GM12874 (cell line): ENCODE results near the gene TAS1R1.

Experiments used
- TF ChIP-seq, protein P1 (sequence below): IDR thresholded peaks from 2 replicates; pipeline ENCODE4 v1.5.1; 2011; ENCODE audit warnings: low read depth, mild to moderate bottlenecking, control low read depth, low read length, moderate library complexity; ENCODE audit not compliant: insufficient read depth

Gene TAS1R1

DNA sequence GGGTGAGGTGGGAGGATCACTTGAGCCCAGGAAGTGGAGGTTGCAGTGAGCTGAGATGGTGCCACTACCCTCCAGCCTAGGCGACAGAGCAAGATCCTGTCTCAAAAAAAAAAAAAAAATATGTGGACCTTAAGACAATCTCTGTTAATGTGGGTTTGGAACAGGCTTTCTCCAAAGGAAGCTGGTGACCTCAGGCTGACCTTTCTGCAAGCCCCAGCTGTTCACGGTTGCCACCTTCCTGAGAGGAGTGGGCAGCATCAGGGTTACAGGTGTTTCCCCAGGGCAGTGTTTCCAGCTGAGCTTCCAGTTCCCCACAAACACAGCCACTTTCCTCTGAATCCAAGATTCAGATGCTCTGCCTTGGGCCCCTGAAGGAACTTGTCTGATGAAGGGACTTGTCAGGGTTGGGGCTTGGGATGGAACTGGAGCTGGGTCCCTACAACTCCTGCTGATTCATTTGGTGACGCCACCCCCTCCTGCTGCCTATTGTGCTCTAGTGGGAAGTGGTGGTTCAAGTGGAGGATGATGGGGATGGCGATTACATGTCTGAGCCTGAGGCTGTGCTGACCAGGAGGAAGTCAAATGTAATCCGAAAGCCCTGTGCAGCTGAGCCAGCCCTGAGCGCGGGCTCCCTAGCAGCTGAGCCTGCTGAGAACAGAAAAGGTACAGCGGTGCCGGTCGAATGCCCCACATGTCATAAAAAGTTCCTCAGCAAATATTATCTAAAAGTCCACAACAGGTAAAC, 26.6 kb downstream of the TAS1R1 start:
- TF ChIP-seq, protein P1, sequence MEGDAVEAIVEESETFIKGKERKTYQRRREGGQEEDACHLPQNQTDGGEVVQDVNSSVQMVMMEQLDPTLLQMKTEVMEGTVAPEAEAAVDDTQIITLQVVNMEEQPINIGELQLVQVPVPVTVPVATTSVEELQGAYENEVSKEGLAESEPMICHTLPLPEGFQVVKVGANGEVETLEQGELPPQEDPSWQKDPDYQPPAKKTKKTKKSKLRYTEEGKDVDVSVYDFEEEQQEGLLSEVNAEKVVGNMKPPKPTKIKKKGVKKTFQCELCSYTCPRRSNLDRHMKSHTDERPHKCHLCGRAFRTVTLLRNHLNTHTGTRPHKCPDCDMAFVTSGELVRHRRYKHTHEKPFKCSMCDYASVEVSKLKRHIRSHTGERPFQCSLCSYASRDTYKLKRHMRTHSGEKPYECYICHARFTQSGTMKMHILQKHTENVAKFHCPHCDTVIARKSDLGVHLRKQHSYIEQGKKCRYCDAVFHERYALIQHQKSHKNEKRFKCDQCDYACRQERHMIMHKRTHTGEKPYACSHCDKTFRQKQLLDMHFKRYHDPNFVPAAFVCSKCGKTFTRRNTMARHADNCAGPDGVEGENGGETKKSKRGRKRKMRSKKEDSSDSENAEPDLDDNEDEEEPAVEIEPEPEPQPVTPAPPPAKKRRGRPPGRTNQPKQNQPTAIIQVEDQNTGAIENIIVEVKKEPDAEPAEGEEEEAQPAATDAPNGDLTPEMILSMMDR, result no peak

DNA sequence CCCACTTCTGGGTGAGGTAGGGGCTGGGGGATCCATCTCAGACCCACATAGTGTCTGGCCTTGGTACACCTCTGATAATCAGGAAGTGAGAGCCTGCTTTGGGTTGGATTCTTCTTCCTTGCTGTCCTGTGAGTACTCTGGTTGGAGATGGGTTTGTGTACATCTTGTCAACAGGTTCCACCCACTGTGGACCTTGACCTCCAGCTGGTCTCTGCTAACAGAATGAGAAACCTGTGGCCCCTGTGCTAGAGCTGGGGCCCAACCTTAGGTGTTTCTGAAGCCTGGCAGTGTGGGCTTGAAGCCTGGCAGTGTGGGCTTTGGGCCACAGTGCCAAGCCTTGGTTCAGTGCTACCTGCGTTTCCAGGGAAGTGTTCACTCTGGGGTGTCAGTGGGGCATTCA, 27.3 kb downstream of the TAS1R1 start:
- TF ChIP-seq, protein P1, result no peak

DNA sequence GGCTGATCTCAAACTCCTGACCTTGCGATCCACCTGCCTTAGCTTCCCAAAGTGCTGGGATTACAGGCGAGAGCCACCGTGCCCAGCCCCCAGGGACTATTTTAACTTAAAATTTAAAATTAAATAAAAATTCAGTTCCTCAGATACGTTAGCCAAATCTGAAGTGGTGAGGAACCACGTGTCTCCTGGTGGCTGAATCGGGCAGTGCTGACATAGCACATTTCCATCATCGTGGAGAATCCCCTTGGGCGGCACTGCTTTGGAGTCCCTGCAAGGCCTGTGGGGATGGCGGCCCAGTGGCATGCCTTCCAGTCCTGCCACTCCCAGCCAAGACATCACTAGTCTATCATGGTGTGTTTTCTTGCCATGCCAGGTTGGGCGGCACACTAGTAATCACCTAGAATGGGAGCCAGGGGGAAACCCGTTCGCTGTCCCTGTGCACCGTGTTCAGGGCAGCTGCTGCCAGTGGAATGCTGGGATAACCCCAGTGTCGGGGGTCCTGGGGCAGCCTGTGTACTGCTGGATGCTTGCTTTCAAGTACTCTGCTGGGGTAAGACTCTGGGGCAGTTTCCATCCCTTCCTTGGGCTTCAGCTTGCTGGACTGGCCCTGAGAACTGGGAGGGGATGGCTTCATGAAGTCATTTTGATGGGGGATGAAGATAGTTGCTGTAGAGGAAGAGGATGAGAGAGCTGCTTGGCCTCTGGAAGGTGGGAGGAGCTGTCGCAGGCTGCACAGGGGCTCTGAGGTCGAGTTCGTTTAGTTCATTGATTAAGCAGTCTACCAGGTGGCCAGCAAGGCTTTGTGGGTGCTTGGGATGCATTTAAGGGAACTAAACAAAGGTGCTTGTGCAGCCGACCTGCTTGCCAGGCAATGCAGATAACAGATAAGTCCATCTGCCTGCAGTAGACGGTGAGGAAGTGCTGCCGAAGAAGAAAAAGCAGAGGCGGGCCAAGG, 29.3 kb downstream of the TAS1R1 start:
- TF ChIP-seq, protein P1, result no peak

DNA sequence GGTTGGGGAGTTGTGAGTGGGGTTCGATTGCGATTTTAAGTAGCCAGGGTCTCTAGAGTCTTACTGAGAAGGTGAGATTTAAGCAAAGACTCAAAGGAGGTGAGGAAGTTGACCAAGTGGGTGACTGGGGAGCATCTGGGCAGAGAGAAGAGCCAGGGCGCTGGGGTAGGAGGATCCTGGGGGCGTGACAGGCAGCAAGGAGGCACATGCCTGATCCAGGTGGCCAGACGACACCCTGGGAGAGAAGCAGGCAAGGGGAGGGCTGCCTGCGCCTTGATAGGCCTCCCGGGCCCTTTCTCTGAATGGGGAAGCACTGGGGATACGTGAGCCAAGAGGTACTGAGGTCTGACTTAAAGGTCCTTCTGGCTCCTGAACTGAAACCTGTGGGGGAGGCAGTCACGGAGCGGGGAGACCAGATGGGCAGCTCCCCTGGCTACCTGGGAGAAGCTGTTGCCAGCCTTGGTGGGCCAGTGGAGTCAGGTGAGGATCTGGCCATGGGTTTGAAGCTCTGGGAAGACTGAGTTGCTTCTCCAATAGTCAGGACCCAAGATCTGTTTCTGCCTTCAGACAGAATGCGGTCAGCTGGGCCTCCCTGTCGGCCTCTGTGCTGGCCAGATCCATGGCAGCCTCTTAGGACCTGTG, 30.1 kb downstream of the TAS1R1 start:
- TF ChIP-seq, protein P1, result no peak

DNA sequence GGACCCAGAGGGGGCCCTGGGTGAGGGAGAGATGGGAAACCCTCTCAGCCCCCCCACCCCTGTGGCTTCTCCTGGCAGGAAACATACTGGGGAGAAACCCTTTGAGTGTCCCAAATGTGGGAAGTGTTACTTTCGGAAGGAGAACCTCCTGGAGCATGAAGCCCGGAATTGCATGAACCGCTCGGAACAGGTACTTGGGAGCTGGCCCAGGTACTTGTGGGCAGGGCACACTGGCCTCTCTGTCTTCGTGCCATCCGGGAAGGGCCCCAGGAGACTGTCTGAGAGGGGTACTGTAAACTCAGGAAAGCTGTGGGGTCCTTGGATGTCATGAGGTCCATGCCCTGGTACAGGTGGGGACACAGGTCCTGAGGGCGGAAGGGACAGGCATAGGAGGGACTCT, 30.7 kb downstream of the TAS1R1 start:
- TF ChIP-seq, protein P1, result no peak

DNA sequence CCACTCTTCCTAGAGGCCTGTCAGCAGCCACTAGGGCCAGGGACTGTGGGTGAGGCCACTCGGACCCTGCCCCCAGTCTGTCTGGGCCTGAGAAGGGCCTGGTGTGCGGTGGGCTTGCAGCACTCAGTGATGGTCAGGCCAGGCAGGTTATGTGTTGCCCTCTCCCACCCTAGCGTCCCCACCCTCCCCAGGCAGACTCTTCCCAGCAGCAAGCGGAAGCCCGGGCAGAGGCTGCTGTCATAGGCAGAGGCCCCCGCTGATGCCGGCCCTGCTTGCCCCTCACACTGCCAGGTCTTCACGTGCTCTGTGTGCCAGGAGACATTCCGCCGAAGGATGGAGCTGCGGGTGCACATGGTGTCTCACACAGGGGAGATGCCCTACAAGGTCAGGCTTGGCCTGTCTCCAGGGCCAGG, 31.3 kb downstream of the TAS1R1 start:
- TF ChIP-seq, protein P1, result no peak
